T-helper 2 cell treated with Interferon-gamma antibody and Interleukin-4, amounts not matched to agents 100 ng/mL and 5 ng/mL, for 36 hours (primary cell): ENCODE measurements around the gene ARHGAP9. TPM values are rescaled to one million over a fixed set of nuclear protein-coding genes. Genes with fewer than 3 reads are reported as not detected.
"Not testable (repeated sequence)": the region's sequence is repeated elsewhere in the genome, so short reads cannot be mapped to it uniquely, and the experiment has no call there.

Experiments used
- intact Hi-C: fragments of 100-400 bp; cut with micrococcal nuclease; formaldehyde crosslinking; loops from one replicate; pipeline ENCODE4 v1.15.1; 2023
- total RNA-seq: library from RNA; stranded (reverse); gene quantifications from 2 replicates; pipeline ENCODE4 v1.2.3, GENCODE V29; 2022

Gene ARHGAP9
- total RNA-seq, 1 donor from 2014 or later, result 172 TPM

GRCh38 chr12:57496822-57497221 lies 17.2 kb upstream of the ARHGAP9 start:
- intact Hi-C loops, result no loop called here

DNA sequence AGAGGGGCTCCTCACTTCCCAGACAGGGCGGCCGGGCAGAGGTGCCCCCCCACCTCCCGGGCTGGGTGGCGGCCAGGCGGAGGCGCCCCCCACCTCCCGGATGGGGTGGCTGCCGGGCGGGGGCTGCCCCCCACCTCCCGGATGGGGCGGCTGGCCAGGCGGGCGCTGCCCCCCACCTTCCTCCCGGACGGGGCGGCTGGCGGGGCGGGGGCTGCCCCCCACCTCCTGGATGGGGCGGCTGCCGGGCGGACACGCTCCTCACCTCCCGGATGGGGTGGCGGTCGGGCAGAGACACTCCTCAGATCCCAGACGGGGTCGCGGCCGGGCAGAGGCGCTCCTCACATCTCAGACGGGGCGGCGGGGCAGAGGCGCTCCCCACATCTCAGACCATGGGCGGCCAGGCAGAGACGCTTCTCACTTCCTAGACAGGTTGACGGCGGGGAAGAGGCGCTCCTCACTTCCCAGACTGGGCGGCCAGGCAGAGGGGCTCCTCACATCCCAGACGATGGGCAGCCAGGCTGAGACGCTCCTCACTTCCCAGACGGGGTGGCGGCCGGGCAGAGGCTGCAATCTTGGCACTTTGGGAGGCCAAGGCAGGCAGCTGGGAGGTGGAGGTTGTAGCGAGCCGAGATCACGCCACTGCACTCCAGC lies 15.5 kb upstream of the ARHGAP9 start:
- intact Hi-C loops, result not testable (repeated sequence)

- intact Hi-C loops, result no loop called here
Observed at GRCh38 chr12:57491393-57492280, 12.0 kb upstream of the ARHGAP9 start.

DNA sequence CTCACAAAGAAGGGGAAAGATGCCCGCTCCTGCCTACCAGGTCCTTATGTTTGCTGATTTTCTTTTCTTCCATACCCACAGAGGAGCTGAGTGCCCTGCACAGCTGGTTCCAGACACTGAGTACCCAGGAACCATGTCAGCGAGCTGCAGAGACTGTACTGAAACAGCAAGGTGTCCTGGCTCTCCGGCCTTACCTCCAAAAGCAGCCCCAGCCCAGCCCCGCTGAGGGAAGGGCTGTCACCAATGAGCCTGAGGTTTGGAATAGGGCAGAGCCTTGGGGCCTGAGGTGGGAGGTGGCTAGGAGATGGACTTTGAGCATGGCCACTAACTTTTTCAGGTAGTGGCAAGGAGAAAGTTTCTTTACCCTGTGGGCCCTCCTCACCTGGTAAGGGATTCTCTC lies 10.5 kb upstream of the ARHGAP9 start:
- intact Hi-C loops, result no loop called here

GRCh38 chr12:57489157-57489641 lies 9.5 kb upstream of the ARHGAP9 start:
- intact Hi-C loops, result no loop called here

DNA sequence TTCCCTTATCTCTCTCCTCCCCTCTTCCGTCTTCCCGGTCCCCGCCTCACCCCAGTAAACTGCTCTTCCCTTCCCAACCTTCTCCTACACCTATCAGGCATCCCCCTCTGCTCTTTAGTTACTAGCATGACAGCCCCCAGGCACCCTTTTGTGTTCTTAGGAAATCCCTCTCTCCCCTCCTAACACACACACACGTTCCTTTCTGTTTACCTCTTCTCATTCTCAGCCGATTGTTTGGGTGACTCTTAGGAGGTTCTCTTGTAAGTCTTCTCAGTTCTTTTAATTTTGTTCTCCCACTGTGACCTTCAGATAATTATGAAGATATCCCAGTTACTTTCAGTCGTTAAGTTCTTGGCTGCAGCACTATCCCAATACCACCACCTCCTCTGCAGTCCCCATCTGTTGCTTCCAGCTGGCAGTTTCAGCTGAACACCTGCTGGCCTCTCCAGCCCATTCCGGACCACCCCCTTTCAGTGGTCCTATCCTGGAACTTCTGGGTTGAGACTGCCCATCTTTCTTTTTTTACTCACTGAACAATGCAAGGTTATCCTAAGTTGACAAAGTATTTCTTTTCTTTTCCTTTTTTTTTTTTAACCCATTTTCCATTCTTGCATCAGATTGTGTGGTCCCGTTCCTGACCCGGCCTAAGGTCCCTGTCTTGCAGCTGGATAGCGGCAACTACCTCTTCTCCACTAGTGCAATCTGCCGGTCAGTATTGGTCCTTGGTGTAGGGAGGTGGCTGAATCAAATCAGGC lies 8.9 kb upstream of the ARHGAP9 start:
- intact Hi-C loops, result no loop called here

GRCh38 chr12:57487597-57488401 lies 8.1 kb upstream of the ARHGAP9 start, which contains the start of gene MARS1:
Gene MARS1, plus strand, starts transcription at chr12:57488068. Its CDS starts 23 bp downstream, at chr12:57488091.
- intact Hi-C loops, result loop anchor here (1.0 to 2.0 kb wide), 4 partner anchors 9 to 59 kb away; partner anchors contain the start of genes DCTN2 and DDIT3

DNA sequence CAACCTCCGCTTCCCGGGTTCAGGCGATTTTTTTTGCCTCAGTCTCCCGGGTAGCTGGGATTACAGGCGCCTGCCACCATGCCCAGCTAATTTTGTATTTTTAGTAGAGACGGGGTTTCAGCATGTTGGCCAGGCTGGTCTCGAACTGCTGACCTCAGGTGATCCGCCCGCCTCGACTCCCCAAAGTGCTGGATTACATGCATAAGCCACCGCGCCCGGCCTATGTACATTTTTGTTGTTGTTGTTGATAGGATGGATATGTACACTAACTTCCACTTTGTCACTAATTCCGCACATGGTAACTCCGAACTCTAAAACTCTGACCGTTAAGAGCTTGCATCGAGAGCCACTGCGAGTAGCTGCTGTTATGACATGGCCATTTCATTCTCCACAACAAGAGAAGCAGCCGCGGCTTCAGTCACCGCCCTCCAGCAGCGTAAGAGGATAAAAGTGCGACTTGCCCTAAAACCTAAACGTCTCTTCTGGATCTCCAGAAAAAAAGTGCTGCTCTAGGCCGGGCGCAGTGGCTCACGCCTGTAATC lies 7.5 kb upstream of the ARHGAP9 start:
- intact Hi-C loops, result loop anchor here (1.0 to 2.0 kb wide), 4 partner anchors 9 to 60 kb away; partner anchors contain the start of genes DCTN2 and DDIT3

GRCh38 chr12:57485695-57486094 lies 6.0 kb upstream of the ARHGAP9 start:
- intact Hi-C loops, result loop anchor here (2.0 kb wide), 1 partner anchor 61 kb away; the partner anchor contains the start of gene DCTN2

GRCh38 chr12:57483466-57483865 lies 3.8 kb upstream of the ARHGAP9 start:
- intact Hi-C loops, result no loop called here

GRCh38 chr12:57481671-57482070 lies 2.0 kb upstream of the ARHGAP9 start:
- intact Hi-C loops, result no loop called here

DNA sequence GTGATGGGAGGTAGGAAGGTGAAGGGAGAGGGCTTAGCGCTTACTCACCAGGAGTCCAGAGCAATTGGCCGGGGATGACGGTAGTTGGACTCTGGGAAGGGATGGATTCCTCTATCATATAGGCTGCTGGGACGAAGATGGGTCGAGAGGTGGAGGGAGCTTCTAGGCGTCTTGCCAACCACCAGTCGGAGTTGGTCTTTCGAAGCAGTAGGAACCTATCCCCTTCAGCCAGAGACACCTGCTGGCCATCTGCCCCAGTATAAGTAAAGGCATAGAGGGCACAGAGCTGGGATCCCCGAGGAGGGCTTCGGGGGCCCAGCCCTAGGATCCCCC lies 657 bp downstream of the ARHGAP9 start:
- intact Hi-C loops, result loop anchor here (1.0 to 5.0 kb wide), 4 partner anchors 41 to 367 kb away; partner anchors contain the start of genes CDK4, DDIT3 and STAT6

GRCh38 chr12:57477710-57478681 lies 1.7 kb downstream of the ARHGAP9 start:
- intact Hi-C loops, result loop anchor here (1.0 to 5.0 kb wide), 6 partner anchors 9 to 366 kb away; partner anchors contain the start of genes CDK4, R3HDM2 and STAT6

DNA sequence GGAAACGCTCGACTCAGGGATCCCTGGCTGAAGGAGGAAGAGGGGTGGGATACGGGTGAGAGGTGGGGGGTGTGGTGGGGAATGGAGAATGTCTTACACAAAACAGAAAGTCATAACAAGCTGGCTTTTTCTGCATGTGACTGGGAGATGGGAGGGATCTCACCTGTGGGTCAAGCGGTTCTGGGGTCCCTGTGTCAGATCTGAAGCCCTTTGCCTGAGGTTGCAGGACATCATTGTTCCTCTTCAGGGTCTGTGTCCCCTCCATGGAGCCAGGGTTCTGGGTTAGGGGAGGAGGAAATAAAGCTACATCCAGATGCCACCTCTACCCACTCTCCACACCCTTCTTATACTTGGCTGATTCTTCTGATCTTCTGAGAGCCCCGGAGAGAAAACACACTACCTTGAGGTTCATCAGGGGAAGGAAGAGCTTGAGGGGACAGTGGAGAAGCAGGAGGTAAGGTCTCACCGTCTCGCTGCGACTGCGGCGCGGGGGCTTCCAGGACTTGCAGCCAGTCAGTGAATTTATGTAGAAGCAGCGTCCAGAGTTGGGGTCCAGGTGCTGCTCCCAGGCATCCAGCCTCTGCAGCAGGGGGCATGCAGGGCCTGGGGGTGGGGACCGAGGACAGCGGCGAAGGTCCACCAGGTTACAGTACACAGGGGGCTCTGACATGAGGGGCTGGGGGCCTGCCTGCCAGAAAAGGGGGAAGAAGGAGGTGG lies 2.5 kb downstream of the ARHGAP9 start:
- intact Hi-C loops, result loop anchor here (1.0 to 5.0 kb wide), 5 partner anchors 15 to 365 kb away; partner anchors contain the start of genes CDK4, R3HDM2 and STAT6

- intact Hi-C loops, result loop anchor here (5.0 kb wide), 3 partner anchors 146 to 364 kb away; partner anchors contain the start of genes CDK4 and STAT6
Observed at GRCh38 chr12:57476162-57476992, 3.3 kb downstream of the ARHGAP9 start.

- intact Hi-C loops, result loop anchor here (5.0 kb wide), 3 partner anchors 147 to 363 kb away; partner anchors contain the start of genes CDK4 and STAT6
Observed at GRCh38 chr12:57475271-57476161, 4.2 kb downstream of the ARHGAP9 start.
